ENCODE results near the gene SCN4B. TPM values are rescaled to one million over a fixed set of nuclear protein-coding genes. Genes with fewer than 3 reads are reported as not detected.

Gene SCN4B
- total and polyA plus RNA-seq, 10 of the 15 experiments (the other 5 are each of a cell fraction or from before 2014, with no cell fraction given) = 0.01 to 0.49 (median 0.04) TPM; not detected in 5

GRCh38 chr11:118145285-118146227 is 7.1 kb downstream of the SCN4B start:
- peak; percentile 96 for ATAC-seq
- H2AFZ ChIP-seq (ENCODE audit: control insufficient read depth, low read depth, low read length) = peak overlapping the region; percentile 84
- 2% methylated on average over 51 of the region's 78 CpGs for WGBS (ENCODE audit: insufficient coverage, insufficient replicate concordance, low lambda C conversion rate, missing lambda C conversion rate)
- POLR2A ChIA-PET = interaction anchor here (0.6 to 1.5 kb wide), 3 partner anchors 62 to 325 kb away, joined by 3 to 4 read pairs (median 3); no protein-coding TSS in a partner anchor
- H3K79me2 ChIP-seq (ENCODE audit: control insufficient read depth, insufficient read depth, low read length) = no peaks in the 10 kb centered on the region
- peaks cover 5 to 10% of the 10 kb centered on the region in 2 experiments for H3K27me3 ChIP-seq (replicated peaks in 1 of 2; ENCODE audit: control insufficient read depth in 2 of 2, insufficient read depth in 2 of 2, low read length in 1 of 2)
- BruUV-seq (replicated peaks) = no TSS peak
- H3K9me3 ChIP-seq (replicated peaks; ENCODE audit: control insufficient read depth, insufficient read depth, low read length) = no peaks in the 10 kb centered on the region
- no peak overlapping the region for H3K9ac ChIP-seq (ENCODE audit: control insufficient read depth, insufficient read depth, low read length)
- H3K36me3 ChIP-seq (ENCODE audit: control insufficient read depth in 2 of 2, insufficient read depth in 2 of 2, low read length in 1 of 2) = no peaks in the 10 kb centered on the region
- CTCF ChIA-PET = interaction anchor here (0.8 to 7.7 kb wide), 14 partner anchors 9 to 344 kb away, joined by 3 to 85 read pairs (median 4); partner anchors contain the start of gene UBE4A
- FAIRE-seq = peak; percentile 89
- RAD21 ChIA-PET (ENCODE audit: unreplicated experiment) = interaction anchor here (0.8 to 7.7 kb wide), 5 partner anchors 11 to 208 kb away, joined by 3 to 52 read pairs (median 4); no protein-coding TSS in a partner anchor
- intact Hi-C loops (cut with micrococcal nuclease; ENCODE audit: unreplicated experiment) (loop anchor here (1.0 to 5.0 kb wide), 5 partner anchors 26 to 422 kb away; partner anchors contain the start of gene IFT46), in situ Hi-C loops (cut with MboI) (no loop called here)
- no peak overlapping the region for H3K27ac ChIP-seq (ENCODE audit: control insufficient read depth, insufficient read depth)
- SMC1A ChIA-PET (ENCODE audit: uncharacterized antibody, unreplicated experiment) = interaction anchor here (1.0 to 7.6 kb wide), 4 partner anchors 26 to 149 kb away, joined by 3 to 49 read pairs (median 4); no protein-coding TSS in a partner anchor
- DNase-seq (ENCODE audit: low read depth, low spot score) = peak; percentile 35
- H3K4me1 ChIP-seq (ENCODE audit: control insufficient read depth, insufficient read depth, low read length) = no peaks in the 10 kb centered on the region
- H3K4me2 ChIP-seq (ENCODE audit: control insufficient read depth, insufficient read depth) = peak overlapping the region; percentile 90
- no peaks in the 10 kb centered on the region for H4K20me1 ChIP-seq (ENCODE audit: control insufficient read depth, insufficient read depth)
- H3K4me3 ChIP-seq = peak overlapping the region; percentile 73
- TF ChIP-seq ZNF274 (IDR thresholded peaks at IDR 0.05; ENCODE audit: insufficient read depth, insufficient read length) (no peak), SMARCA5 (IDR thresholded peaks at IDR 0.05) (no peak), ZNF687 (IDR thresholded peaks at IDR 0.05) (no peak), NBN (IDR thresholded peaks at IDR 0.05) (peak; percentile 28; the same call in 1 of the 2 replicates), MEF2B (IDR thresholded peaks at IDR 0.05; ENCODE audit: partially characterized antibody, poor library complexity, severe bottlenecking) (peak; percentile 58), NR2F1 (conservative IDR thresholded peaks at IDR 0.05) (peak; percentile 49; the same call in 1 of the 2 replicates), IKZF2 (IDR thresholded peaks at IDR 0.05) (peak in 1 of 2 experiments; percentile 47; a peak in 2 of 4 replicates), HSF1 (IDR thresholded peaks at IDR 0.05; ENCODE audit: low read depth, low read length) (no peak), JUND (IDR thresholded peaks at IDR 0.05; ENCODE audit: low read depth, low read length) (no peak), MXI1 (IDR thresholded peaks at IDR 0.05; ENCODE audit: low read depth, low read length) (no peak), CTCF (IDR thresholded peaks at IDR 0.05 in 2 of 3, conservative IDR thresholded peaks at IDR 0.05 in 1 of 3; ENCODE audit: control insufficient read depth in 2 of 3, extremely low read depth in 1 of 3, insufficient read depth in 1 of 3, low read depth in 3 of 3, low read length in 3 of 3) (peak; percentile 82 to 90 (median 86))

Data from GM12878 (cell line).